Neural progenitor cell (in vitro differentiated cells): ENCODE data around the gene CCNY.

Experiments
- CTCF ChIP-seq: fragments of 200-600 bp; sonication (generic); IDR thresholded peaks from 2 replicates; pipeline ENCODE4 v1.5.1; 2017; ENCODE audit warnings: antibody characterized with exemption, mild to moderate bottlenecking
- EZH2 ChIP-seq: fragments of 200-600 bp; sonication (generic); IDR thresholded peaks from 2 replicates; pipeline ENCODE4 v1.6.1; 2017; ENCODE audit warnings: antibody characterized with exemption, mild to moderate bottlenecking, moderate library complexity
- EZH2phosphoT487 ChIP-seq: fragments of 200-600 bp; sonication (generic); IDR thresholded peaks from 2 replicates; pipeline ENCODE4 v1.6.1; 2017; ENCODE audit warnings: antibody characterized with exemption

GRCh38 chr10:35532141-35532540 lies 195.8 kb downstream of the CCNY start:
- no peak for TF ChIP-seq CTCF
- no peak for TF ChIP-seq EZH2
- TF ChIP-seq EZH2phosphoT487: no peak
